Nephron (organoid): ENCODE results near the gene ARHGAP22.
A peak's percentile ranks its signal among the peaks of the same experiment; 100 is the strongest.

Experiments used
- H3K27ac Mint-ChIP-seq, 3 experiments: 2 replicates each; pipeline ENCODE4 v1.8.0; 2020; ENCODE audit warnings: mixed read lengths in 3 of 3, mild to moderate bottlenecking in 2 of 3, moderate library complexity in 1 of 3
- H3K27me3 Mint-ChIP-seq: 2 replicates; pipeline ENCODE4 v1.8.0; 2021; ENCODE audit warnings: low read depth, mild to moderate bottlenecking, moderate library complexity, mixed read lengths
- H3K36me3 Mint-ChIP-seq: 2 replicates; pipeline ENCODE4 v1.8.0; 2020; ENCODE audit warnings: low read depth, mixed read lengths
- H3K4me1 Mint-ChIP-seq: 2 replicates; pipeline ENCODE4 v1.8.0; 2020; ENCODE audit warnings: mixed read lengths
- H3K4me3 Mint-ChIP-seq, 3 experiments: 2 replicates each; pipeline ENCODE4 v1.8.0; 2020; ENCODE audit warnings: mild to moderate bottlenecking in 3 of 3, mixed read lengths in 3 of 3, moderate library complexity in 2 of 3
- H3K9me3 Mint-ChIP-seq: 2 replicates; pipeline ENCODE4 v1.8.0; 2020; ENCODE audit warnings: mixed read lengths
- TF ChIP-seq, protein P1 (sequence below), 3 experiments: fragments of 200-600 bp; sonication (generic); IDR thresholded peaks; one replicate each; pipeline ENCODE4 v1.5.0; 2021; ENCODE audit warnings: antibody characterized with exemption in 3 of 3; ENCODE audit not compliant: unreplicated experiment in 3 of 3

Gene ARHGAP22

DNA sequence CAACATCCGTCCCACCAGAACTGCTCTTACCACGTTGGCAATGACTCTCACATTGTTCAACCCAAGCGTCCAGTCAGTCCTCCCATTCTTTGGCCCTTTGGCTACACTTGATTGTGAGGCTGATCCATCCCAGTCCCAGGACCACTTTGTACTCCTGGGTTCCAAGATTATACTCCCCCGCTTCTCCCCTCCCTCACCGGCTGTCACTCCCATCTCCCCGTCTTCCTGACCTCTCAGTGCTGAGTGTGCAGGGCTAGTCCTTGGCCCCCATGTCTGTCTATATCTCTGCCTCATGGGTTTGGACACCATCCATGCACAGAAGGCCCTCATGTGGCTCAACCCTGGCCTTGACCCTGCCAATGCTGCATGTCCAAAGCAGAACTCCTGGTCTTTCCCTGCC lies 12.5 kb downstream of the ARHGAP22 start:
- Mint-ChIP-seq H3K9me3 (no peaks in the 10 kb centered on the region), H3K27me3 (peaks cover 20% of the 10 kb centered on the region), H3K27ac (peak overlapping the region in 1 of 3 experiments; percentile 32), H3K4me3 (no peak overlapping the region), H3K4me1 (peaks cover 16% of the 10 kb centered on the region), H3K36me3 (no peaks in the 10 kb centered on the region)
- TF ChIP-seq, protein P1, sequence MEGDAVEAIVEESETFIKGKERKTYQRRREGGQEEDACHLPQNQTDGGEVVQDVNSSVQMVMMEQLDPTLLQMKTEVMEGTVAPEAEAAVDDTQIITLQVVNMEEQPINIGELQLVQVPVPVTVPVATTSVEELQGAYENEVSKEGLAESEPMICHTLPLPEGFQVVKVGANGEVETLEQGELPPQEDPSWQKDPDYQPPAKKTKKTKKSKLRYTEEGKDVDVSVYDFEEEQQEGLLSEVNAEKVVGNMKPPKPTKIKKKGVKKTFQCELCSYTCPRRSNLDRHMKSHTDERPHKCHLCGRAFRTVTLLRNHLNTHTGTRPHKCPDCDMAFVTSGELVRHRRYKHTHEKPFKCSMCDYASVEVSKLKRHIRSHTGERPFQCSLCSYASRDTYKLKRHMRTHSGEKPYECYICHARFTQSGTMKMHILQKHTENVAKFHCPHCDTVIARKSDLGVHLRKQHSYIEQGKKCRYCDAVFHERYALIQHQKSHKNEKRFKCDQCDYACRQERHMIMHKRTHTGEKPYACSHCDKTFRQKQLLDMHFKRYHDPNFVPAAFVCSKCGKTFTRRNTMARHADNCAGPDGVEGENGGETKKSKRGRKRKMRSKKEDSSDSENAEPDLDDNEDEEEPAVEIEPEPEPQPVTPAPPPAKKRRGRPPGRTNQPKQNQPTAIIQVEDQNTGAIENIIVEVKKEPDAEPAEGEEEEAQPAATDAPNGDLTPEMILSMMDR (IDR thresholded peaks at IDR 0.05; ENCODE audit: unreplicated experiment in 3 of 3): no peak

DNA sequence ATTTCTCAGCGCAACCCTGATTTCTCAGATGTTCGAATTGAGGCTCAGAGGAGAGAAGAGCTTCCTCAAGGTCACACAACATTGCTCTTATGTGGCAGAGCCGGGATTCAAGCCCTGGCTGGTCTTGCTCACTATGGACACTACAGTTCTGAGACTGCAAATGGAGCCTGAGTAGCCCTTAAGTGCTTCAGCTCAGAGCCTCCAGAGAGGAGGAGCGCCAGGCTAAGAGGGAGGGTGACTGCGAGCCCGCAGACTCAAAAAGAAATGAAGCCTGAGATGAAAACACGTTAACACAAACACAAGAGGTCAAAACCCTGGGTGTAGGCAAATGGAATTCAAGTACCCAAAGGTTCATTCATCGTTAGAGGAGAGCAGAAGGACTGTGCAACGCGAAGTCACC lies 13.9 kb downstream of the ARHGAP22 start:
- TF ChIP-seq, protein P1 (IDR thresholded peaks at IDR 0.05; ENCODE audit: unreplicated experiment in 3 of 3): no peak
- Mint-ChIP-seq H3K4me3 (no peak overlapping the region), H3K4me1 (peaks cover 16% of the 10 kb centered on the region)

DNA sequence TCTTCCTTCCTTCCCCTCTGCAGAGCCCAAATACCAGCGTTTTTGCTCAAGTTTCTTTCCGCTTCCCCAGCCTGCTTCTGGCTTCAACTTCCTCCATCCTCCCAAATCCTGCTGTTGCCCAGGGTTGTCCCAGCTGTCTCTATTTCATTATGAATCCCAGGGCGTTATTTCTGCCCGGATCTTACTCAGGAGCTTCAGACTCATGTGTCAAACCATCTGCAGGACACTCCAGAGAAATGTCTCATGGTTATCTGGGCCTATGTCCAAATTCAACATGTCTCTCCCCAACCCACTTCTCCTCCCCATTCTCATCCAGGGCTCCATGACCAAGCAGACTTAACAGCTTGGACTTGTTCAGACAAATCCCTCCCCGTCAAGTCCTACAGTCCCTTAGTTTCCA lies 15.6 kb downstream of the ARHGAP22 start:
- Mint-ChIP-seq H3K36me3 (peaks cover 4% of the 10 kb centered on the region), H3K4me3 (no peak overlapping the region), H3K4me1 (peaks cover 11% of the 10 kb centered on the region), H3K27ac (peak overlapping the region; percentile 85 to 90 (median 87)), H3K9me3 (peaks cover 7% of the 10 kb centered on the region), H3K27me3 (peaks cover 12% of the 10 kb centered on the region)
- TF ChIP-seq, protein P1 (IDR thresholded peaks at IDR 0.05; ENCODE audit: unreplicated experiment in 3 of 3): no peak

More for the DNA sequence above, 13.9 kb downstream of the ARHGAP22 start:
- Mint-ChIP-seq H3K9me3 (no peaks in the 10 kb centered on the region), H3K36me3 (no peaks in the 10 kb centered on the region), H3K27ac (no peak overlapping the region), H3K27me3 (peaks cover 17% of the 10 kb centered on the region)

- no peak overlapping the region for H3K4me3 Mint-ChIP-seq
- H3K36me3 Mint-ChIP-seq: peaks cover 4% of the 10 kb centered on the region
- peaks cover 11% of the 10 kb centered on the region for H3K4me1 Mint-ChIP-seq
- no peak overlapping the region for H3K27ac Mint-ChIP-seq
- peaks cover 7% of the 10 kb centered on the region for H3K9me3 Mint-ChIP-seq
- TF ChIP-seq, protein P1 (IDR thresholded peaks at IDR 0.05; ENCODE audit: unreplicated experiment in 3 of 3): no peak
- H3K27me3 Mint-ChIP-seq: peaks cover 16% of the 10 kb centered on the region
These were observed 17.1 kb downstream of the ARHGAP22 start for GRCh38 chr10:48587819-48588218.

DNA sequence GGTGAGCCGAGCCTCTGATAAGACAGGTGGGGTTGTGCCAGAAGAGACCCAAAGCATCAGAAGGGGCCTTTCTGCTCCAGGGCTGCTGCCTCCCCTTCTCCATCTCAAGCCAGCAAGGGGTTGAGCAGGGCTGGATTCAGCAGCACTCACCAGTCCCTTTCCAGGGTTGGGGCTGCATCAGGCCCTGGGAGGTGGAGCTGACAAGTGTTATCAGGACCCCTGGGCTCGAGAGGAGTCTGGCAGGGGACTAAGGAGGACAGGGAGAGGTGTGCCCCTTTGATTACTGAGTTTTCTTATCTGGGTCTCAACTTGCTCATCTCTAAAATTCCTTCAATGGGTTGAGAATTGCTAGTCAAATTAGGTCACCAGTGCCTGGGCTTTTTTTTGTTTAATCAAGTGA lies 17.8 kb downstream of the ARHGAP22 start:
- no peak overlapping the region for H3K4me3 Mint-ChIP-seq
- H3K27ac Mint-ChIP-seq: no peak overlapping the region
- H3K9me3 Mint-ChIP-seq: peaks cover 7% of the 10 kb centered on the region

DNA sequence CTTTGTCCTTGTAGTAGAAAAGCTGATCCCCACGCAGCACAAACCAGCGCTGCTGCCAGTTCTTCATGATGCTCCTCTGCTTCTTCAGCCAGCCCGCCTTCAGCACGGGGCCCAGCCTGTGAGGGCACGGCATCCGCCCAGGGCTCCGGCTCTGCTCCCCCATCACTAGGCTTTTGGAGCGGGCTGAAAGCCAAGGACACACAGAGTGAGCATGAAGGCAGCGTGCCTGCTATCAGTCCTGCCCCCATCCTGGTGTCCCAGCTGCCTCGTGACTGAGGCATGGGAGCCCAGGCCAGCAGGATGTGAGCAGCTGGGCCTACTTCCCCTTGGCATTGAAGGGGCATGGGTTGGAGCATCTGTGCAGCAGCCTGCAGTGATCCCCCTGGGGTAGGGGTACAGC lies 21.9 kb downstream of the ARHGAP22 start:
- H3K4me1 Mint-ChIP-seq: peaks cover 17% of the 10 kb centered on the region

More for the DNA sequence above, 17.8 kb downstream of the ARHGAP22 start:
- H3K36me3 Mint-ChIP-seq: peaks cover 4% of the 10 kb centered on the region
- H3K4me1 Mint-ChIP-seq: peaks cover 11% of the 10 kb centered on the region
- TF ChIP-seq, protein P1 (IDR thresholded peaks at IDR 0.05; ENCODE audit: unreplicated experiment in 3 of 3): no peak
- peaks cover 11% of the 10 kb centered on the region for H3K27me3 Mint-ChIP-seq

More for the DNA sequence above, 21.9 kb downstream of the ARHGAP22 start:
- Mint-ChIP-seq H3K27me3 (peaks cover 4% of the 10 kb centered on the region), H3K36me3 (peaks cover 4% of the 10 kb centered on the region), H3K9me3 (peaks cover 7% of the 10 kb centered on the region), H3K4me3 (no peak overlapping the region), H3K27ac (no peak overlapping the region)
- TF ChIP-seq, protein P1 (IDR thresholded peaks at IDR 0.05; ENCODE audit: unreplicated experiment in 3 of 3): no peak
